K562 (cell line): ENCODE results near the gene S100A2. TPM values are rescaled to one million over a fixed set of nuclear protein-coding genes. Genes with fewer than 3 reads are reported as not detected.

Experiments
- ATF7 ChIP-seq: fragments of 450-650 bp; IDR thresholded peaks from 2 replicates; pipeline ENCODE4 v1.7.1; 2014; ENCODE audit warnings: mild to moderate bottlenecking, moderate library complexity
- CHD1 ChIP-seq: fragments of 200-600 bp; sonication (generic); IDR thresholded peaks from one replicate; pipeline ENCODE4 v1.6.1; 2012; ENCODE audit warnings: mild to moderate bottlenecking, moderate library complexity, low read length, inconsistent platforms
- CREB1 ChIP-seq, 2 experiments: sonication (generic) in 1 of 2; formaldehyde crosslinking in 1 of 2; IDR thresholded peaks; 2 replicates each; pipeline versions ENCODE4 v1.6.1 to v1.8.0; 2012 to 2022; ENCODE audit warnings: inconsistent platforms in 1 of 2, mild to moderate bottlenecking in 1 of 2, missing genetic modification reagents in 1 of 2, moderate library complexity in 1 of 2
- E2F3 ChIP-seq: fragments of 250-450 bp; sonication (Bioruptor Pico); IDR thresholded peaks from 2 replicates; pipeline ENCODE4 v1.4.0; 2020; ENCODE audit warnings: mild to moderate bottlenecking
- PBX2 ChIP-seq, 2 experiments: IDR thresholded peaks in 1 of 2; conservative IDR thresholded peaks in 1 of 2; 2 replicates each; pipeline ENCODE4 v1.6.1; 2016; ENCODE audit warnings: low read depth in 2 of 2, mild to moderate bottlenecking in 1 of 2, missing compliant biosample characterization in 1 of 2, missing genetic modification characterization in 1 of 2, moderate library complexity in 1 of 2
- PYGO2 ChIP-seq: fragments of 450-650 bp; IDR thresholded peaks from 2 replicates; pipeline ENCODE4 v1.6.1; 2016; ENCODE audit warnings: mild to moderate bottlenecking, missing genetic modification characterization, moderate library complexity, missing compliant biosample characterization
- RBM17 ChIP-seq: fragments of 200-400 bp; formaldehyde crosslinking; IDR thresholded peaks from 2 replicates; pipeline ENCODE4 v1.6.1; 2017; ENCODE audit warnings: low read depth, mild to moderate bottlenecking, low read length, borderline replicate concordance
- RUNX1 ChIP-seq: sonication (generic); IDR thresholded peaks from 2 replicates; pipeline ENCODE4 v1.6.1; 2016; ENCODE audit warnings: antibody characterized with exemption, low read depth
- ZBTB40 ChIP-seq, 2 experiments: fragments of 450-650 bp in 1 of 2; sonication (generic) in 1 of 2; formaldehyde crosslinking in 1 of 2; IDR thresholded peaks; 2 replicates each; pipeline versions ENCODE4 v1.7.1 to v1.9.0; 2016 to 2022; ENCODE audit warnings: inconsistent platforms in 1 of 2, mild to moderate bottlenecking in 1 of 2, missing genetic modification reagents in 1 of 2
- polyA plus RNA-seq, 8 experiments: library from polyadenylated mRNA; depleted of rRNA in 4 of 8; stranded (reverse) in 5 of 8; unstranded in 3 of 8; fragments of >200 nt; fragmentation: Nextera tagmentation in 2 of 8; fragmentation: Illumina TruSeq in 1 of 8; extraction: Ambion mirVana in 2 of 8; extraction: Trizol in 1 of 8; gene quantifications; 2 replicates each; pipeline versions ENCODE4 v1.2.1 to v1.2.3, GENCODE V29; 2011 to 2014; ENCODE audit warnings: inconsistent platforms in 1 of 8, missing spikeins in 1 of 8
- total RNA-seq, 7 experiments: library from RNA; depleted of rRNA in 6 of 7; stranded (reverse); fragments of >200 nt in 6 of 7; fragmentation: Illumina TruSeq in 2 of 7; extraction: Trizol in 2 of 7; gene quantifications; 2 replicates each; pipeline versions ENCODE4 v1.2.1 to v1.2.3, GENCODE V29; 2011 to 2021; ENCODE audit warnings: low replicate concordance in 1 of 7
- TF ChIP-seq, protein P1 (sequence below): IDR thresholded peaks from 3 replicates; pipeline ENCODE4 v1.6.1; 2011; ENCODE audit warnings: borderline replicate concordance, mild to moderate bottlenecking, moderate library complexity; ENCODE audit not compliant: insufficient read length; ENCODE audit errors: extremely low read depth

Gene S100A2
- total and polyA plus RNA-seq, 9 of the 15 experiments (the other 6 are each of a cell fraction or from before 2014, with no cell fraction given): 0.28 to 0.65 (median 0.44) TPM; not detected in 4

- TF ChIP-seq RUNX1: no peak
- TF ChIP-seq ATF7: no peak
- no peak for TF ChIP-seq CHD1
- no peak for TF ChIP-seq RBM17
- no peak for TF ChIP-seq PBX2 (CRISPR knock-in tag; IDR thresholded peaks at IDR 0.05; ENCODE audit: low read depth)
- peak; percentile 47 for TF ChIP-seq PBX2 (tag; conservative IDR thresholded peaks at IDR 0.05; ENCODE audit: low read depth)
- TF ChIP-seq, protein P1, sequence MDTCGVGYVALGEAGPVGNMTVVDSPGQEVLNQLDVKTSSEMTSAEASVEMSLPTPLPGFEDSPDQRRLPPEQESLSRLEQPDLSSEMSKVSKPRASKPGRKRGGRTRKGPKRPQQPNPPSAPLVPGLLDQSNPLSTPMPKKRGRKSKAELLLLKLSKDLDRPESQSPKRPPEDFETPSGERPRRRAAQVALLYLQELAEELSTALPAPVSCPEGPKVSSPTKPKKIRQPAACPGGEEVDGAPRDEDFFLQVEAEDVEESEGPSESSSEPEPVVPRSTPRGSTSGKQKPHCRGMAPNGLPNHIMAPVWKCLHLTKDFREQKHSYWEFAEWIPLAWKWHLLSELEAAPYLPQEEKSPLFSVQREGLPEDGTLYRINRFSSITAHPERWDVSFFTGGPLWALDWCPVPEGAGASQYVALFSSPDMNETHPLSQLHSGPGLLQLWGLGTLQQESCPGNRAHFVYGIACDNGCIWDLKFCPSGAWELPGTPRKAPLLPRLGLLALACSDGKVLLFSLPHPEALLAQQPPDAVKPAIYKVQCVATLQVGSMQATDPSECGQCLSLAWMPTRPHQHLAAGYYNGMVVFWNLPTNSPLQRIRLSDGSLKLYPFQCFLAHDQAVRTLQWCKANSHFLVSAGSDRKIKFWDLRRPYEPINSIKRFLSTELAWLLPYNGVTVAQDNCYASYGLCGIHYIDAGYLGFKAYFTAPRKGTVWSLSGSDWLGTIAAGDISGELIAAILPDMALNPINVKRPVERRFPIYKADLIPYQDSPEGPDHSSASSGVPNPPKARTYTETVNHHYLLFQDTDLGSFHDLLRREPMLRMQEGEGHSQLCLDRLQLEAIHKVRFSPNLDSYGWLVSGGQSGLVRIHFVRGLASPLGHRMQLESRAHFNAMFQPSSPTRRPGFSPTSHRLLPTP: no peak
- no peak for TF ChIP-seq E2F3 (CRISPR knock-in tag)
- TF ChIP-seq CREB1 (IDR thresholded peaks at IDR 0.05): no peak
- TF ChIP-seq CREB1 (CRISPR knock-in tag; IDR thresholded peaks at IDR 0.05): no peak
- TF ChIP-seq PYGO2 (tag): no peak
- no peak for TF ChIP-seq ZBTB40 (IDR thresholded peaks at IDR 0.05)
- no peak for TF ChIP-seq ZBTB40 (CRISPR knock-in tag; IDR thresholded peaks at IDR 0.05)
Measured at GRCh38 chr1:153538315-153538821, 27.3 kb downstream of the S100A2 start (continued).
